GM19193 (cell line): Measurements from ENCODE around the gene HELZ.

Experiments used
- POLR2A ChIP-seq: IDR thresholded peaks from 4 replicates; pipeline ENCODE4 v1.6.1; 2011; ENCODE audit not compliant: insufficient read depth, insufficient read length; ENCODE audit errors: extremely low read depth

Gene HELZ

GRCh38 chr17:67051155-67051538, 193.8 kb downstream of the HELZ start:
- TF ChIP-seq POLR2A = no peak

- no peak for TF ChIP-seq POLR2A
Measured at GRCh38 chr17:67050471-67051154, 194.4 kb downstream of the HELZ start.

GRCh38 chr17:67050066-67050465, 194.9 kb downstream of the HELZ start:
- no peak for TF ChIP-seq POLR2A

- TF ChIP-seq POLR2A = no peak
Measured at GRCh38 chr17:67049025-67049739, 195.8 kb downstream of the HELZ start.

GRCh38 chr17:67047382-67047781, 197.6 kb downstream of the HELZ start:
- TF ChIP-seq POLR2A = no peak

- no peak for TF ChIP-seq POLR2A
Measured at GRCh38 chr17:67046398-67046797, 198.6 kb downstream of the HELZ start.

- no peak for TF ChIP-seq POLR2A
Measured at GRCh38 chr17:67044940-67045339, 200.1 kb downstream of the HELZ start.

GRCh38 chr17:67044016-67044772, 200.8 kb downstream of the HELZ start, which contains the start of gene CACNG1:
CACNG1 (plus strand) TSS chr17:67044554; CDS start chr17:67044661, 107 bp downstream.
- no peak for TF ChIP-seq POLR2A

GRCh38 chr17:67043283-67043682, 201.7 kb downstream of the HELZ start:
- no peak for TF ChIP-seq POLR2A

GRCh38 chr17:67041941-67042899, 202.8 kb downstream of the HELZ start:
- no peak for TF ChIP-seq POLR2A

- no peak for TF ChIP-seq POLR2A
Measured at GRCh38 chr17:67041531-67041930, 203.5 kb downstream of the HELZ start.

GRCh38 chr17:67040652-67041051, 204.3 kb downstream of the HELZ start:
- no peak for TF ChIP-seq POLR2A

- TF ChIP-seq POLR2A = no peak
Measured at GRCh38 chr17:67038861-67039365, 206.1 kb downstream of the HELZ start.
